NCI-H1930 (cell line): ENCODE results near the gene RO60.
A peak's percentile ranks its signal among the peaks of the same experiment; 100 is the strongest.
"Not testable (repeated sequence)": the region's sequence is repeated elsewhere in the genome, so short reads cannot be mapped to it uniquely, and the experiment has no call there.

Source experiments
- DNase-seq, 2 experiments: peaks; one replicate each; lab custom pipeline; 2025; lab: John Stamatoyannopoulos, UW

RO60 gene

GRCh38 chr1:193059282-193060114 lies at the start of gene RO60, which contains the start of gene UCHL5:
TSS of gene RO60 (plus strand) at chr1:193059612. CDS start at chr1:193069055, 9,443 bp downstream.
TSS of gene UCHL5 (minus strand) at chr1:193059360. CDS start at chr1:193059260, 100 bp downstream.
- peak; percentile 94 for DNase-seq

- no peak for DNase-seq
These were observed 48.0 kb upstream of the RO60 start for GRCh38 chr1:193011406-193011805.

GRCh38 chr1:193013005-193013404 lies 46.4 kb upstream of the RO60 start:
- no peak for DNase-seq

GRCh38 chr1:193013707-193014106 lies 45.7 kb upstream of the RO60 start:
- no peak for DNase-seq

- no peak for DNase-seq
These were observed 45.0 kb upstream of the RO60 start for GRCh38 chr1:193014400-193014799.

GRCh38 chr1:193016788-193017187 lies 42.6 kb upstream of the RO60 start:
- DNase-seq = no peak

GRCh38 chr1:193019442-193020026 lies 39.9 kb upstream of the RO60 start:
- peak in 1 of 2 experiments; percentile 27 for DNase-seq

GRCh38 chr1:193025218-193025617 lies 34.2 kb upstream of the RO60 start:
- DNase-seq = no peak

- DNase-seq = no peak
These were observed 29.1 kb upstream of the RO60 start for GRCh38 chr1:193030280-193030679.

GRCh38 chr1:193031431-193031830 lies 28.0 kb upstream of the RO60 start:
- DNase-seq = no peak

- not testable (repeated sequence) for DNase-seq
These were observed 26.6 kb upstream of the RO60 start for GRCh38 chr1:193032643-193033427.

- no peak for DNase-seq
These were observed 25.8 kb upstream of the RO60 start for GRCh38 chr1:193033610-193034009.

- peak in 1 of 2 experiments; percentile 17 for DNase-seq
These were observed 22.9 kb upstream of the RO60 start for GRCh38 chr1:193036337-193037047.

GRCh38 chr1:193040011-193040410 lies 19.4 kb upstream of the RO60 start:
- DNase-seq = no peak

- no peak for DNase-seq
These were observed 16.4 kb upstream of the RO60 start for GRCh38 chr1:193042766-193043691.

- not testable (repeated sequence) for DNase-seq
These were observed 10.5 kb upstream of the RO60 start for GRCh38 chr1:193048913-193049312.

- DNase-seq = no peak
These were observed 5.2 kb upstream of the RO60 start for GRCh38 chr1:193054169-193054675.

- DNase-seq = no peak
These were observed 707 bp upstream of the RO60 start for GRCh38 chr1:193058529-193059281.

- DNase-seq = no peak
These were observed 647 bp downstream of the RO60 start for GRCh38 chr1:193060115-193060403.

- DNase-seq = no peak
These were observed 994 bp downstream of the RO60 start for GRCh38 chr1:193060406-193060805.
